Measurements from ENCODE around the gene SEMA3C.

Gene SEMA3C

GRCh38 chr7:80726666-80727065 lies 192.2 kb downstream of the SEMA3C start:
- DNase-seq (ENCODE audit: low read depth in 1 of 2, low spot score in 1 of 2): no peak
- TF ChIP-seq POLR2AphosphoS5 (IDR thresholded peaks at IDR 0.05; ENCODE audit: low read depth): no peak
- TF ChIP-seq, protein P1, sequence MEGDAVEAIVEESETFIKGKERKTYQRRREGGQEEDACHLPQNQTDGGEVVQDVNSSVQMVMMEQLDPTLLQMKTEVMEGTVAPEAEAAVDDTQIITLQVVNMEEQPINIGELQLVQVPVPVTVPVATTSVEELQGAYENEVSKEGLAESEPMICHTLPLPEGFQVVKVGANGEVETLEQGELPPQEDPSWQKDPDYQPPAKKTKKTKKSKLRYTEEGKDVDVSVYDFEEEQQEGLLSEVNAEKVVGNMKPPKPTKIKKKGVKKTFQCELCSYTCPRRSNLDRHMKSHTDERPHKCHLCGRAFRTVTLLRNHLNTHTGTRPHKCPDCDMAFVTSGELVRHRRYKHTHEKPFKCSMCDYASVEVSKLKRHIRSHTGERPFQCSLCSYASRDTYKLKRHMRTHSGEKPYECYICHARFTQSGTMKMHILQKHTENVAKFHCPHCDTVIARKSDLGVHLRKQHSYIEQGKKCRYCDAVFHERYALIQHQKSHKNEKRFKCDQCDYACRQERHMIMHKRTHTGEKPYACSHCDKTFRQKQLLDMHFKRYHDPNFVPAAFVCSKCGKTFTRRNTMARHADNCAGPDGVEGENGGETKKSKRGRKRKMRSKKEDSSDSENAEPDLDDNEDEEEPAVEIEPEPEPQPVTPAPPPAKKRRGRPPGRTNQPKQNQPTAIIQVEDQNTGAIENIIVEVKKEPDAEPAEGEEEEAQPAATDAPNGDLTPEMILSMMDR (IDR thresholded peaks at IDR 0.05; ENCODE audit: insufficient read depth, low read length): no peak
- no peak overlapping the region for H3K4me3 ChIP-seq (replicated peaks; ENCODE audit: insufficient read depth, low read length)
- no peak overlapping the region for H3K27ac ChIP-seq (replicated peaks)
- no peaks in the 10 kb centered on the region for H3K27me3 ChIP-seq (ENCODE audit: insufficient read depth, poor library complexity, severe bottlenecking)

- no peak for DNase-seq (ENCODE audit: low read depth in 1 of 2, low spot score in 1 of 2)
- Histone ChIP-seq H3K4me3 (replicated peaks; ENCODE audit: insufficient read depth, low read length) (no peak overlapping the region), H3K27me3 (ENCODE audit: insufficient read depth, poor library complexity, severe bottlenecking) (no peaks in the 10 kb centered on the region), H3K27ac (replicated peaks) (no peak overlapping the region)
- TF ChIP-seq SPI1 (IDR thresholded peaks at IDR 0.05; ENCODE audit: borderline replicate concordance, low read depth) (no peak), POLR2AphosphoS5 (IDR thresholded peaks at IDR 0.05; ENCODE audit: low read depth) (no peak), GABPA (IDR thresholded peaks at IDR 0.05; ENCODE audit: low read depth) (no peak)
- TF ChIP-seq, protein P2, sequence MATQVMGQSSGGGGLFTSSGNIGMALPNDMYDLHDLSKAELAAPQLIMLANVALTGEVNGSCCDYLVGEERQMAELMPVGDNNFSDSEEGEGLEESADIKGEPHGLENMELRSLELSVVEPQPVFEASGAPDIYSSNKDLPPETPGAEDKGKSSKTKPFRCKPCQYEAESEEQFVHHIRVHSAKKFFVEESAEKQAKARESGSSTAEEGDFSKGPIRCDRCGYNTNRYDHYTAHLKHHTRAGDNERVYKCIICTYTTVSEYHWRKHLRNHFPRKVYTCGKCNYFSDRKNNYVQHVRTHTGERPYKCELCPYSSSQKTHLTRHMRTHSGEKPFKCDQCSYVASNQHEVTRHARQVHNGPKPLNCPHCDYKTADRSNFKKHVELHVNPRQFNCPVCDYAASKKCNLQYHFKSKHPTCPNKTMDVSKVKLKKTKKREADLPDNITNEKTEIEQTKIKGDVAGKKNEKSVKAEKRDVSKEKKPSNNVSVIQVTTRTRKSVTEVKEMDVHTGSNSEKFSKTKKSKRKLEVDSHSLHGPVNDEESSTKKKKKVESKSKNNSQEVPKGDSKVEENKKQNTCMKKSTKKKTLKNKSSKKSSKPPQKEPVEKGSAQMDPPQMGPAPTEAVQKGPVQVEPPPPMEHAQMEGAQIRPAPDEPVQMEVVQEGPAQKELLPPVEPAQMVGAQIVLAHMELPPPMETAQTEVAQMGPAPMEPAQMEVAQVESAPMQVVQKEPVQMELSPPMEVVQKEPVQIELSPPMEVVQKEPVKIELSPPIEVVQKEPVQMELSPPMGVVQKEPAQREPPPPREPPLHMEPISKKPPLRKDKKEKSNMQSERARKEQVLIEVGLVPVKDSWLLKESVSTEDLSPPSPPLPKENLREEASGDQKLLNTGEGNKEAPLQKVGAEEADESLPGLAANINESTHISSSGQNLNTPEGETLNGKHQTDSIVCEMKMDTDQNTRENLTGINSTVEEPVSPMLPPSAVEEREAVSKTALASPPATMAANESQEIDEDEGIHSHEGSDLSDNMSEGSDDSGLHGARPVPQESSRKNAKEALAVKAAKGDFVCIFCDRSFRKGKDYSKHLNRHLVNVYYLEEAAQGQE (IDR thresholded peaks at IDR 0.05; ENCODE audit: insufficient replicate concordance, low read depth): no peak
- TF ChIP-seq, protein P1 (IDR thresholded peaks at IDR 0.05; ENCODE audit: insufficient read depth, low read length): no peak
Measured at GRCh38 chr7:80725181-80725611, 193.7 kb downstream of the SEMA3C start.

GRCh38 chr7:80724249-80724871 lies 194.5 kb downstream of the SEMA3C start:
- no peak overlapping the region for H3K27ac ChIP-seq (replicated peaks)
- no peak for DNase-seq (ENCODE audit: low read depth in 1 of 2, low spot score in 1 of 2)
- TF ChIP-seq GABPA (IDR thresholded peaks at IDR 0.05; ENCODE audit: low read depth): no peak
- TF ChIP-seq, protein P2 (IDR thresholded peaks at IDR 0.05; ENCODE audit: insufficient replicate concordance, low read depth): no peak
- no peak for TF ChIP-seq POLR2AphosphoS5 (IDR thresholded peaks at IDR 0.05; ENCODE audit: low read depth)
- TF ChIP-seq SPI1 (IDR thresholded peaks at IDR 0.05; ENCODE audit: borderline replicate concordance, low read depth): no peak
- TF ChIP-seq, protein P1 (IDR thresholded peaks at IDR 0.05; ENCODE audit: insufficient read depth, low read length): no peak

More at GRCh38 chr7:80724249-80724871, 194.5 kb downstream of the SEMA3C start:
- Histone ChIP-seq H3K4me3 (replicated peaks; ENCODE audit: insufficient read depth, low read length) (no peak overlapping the region), H3K27me3 (ENCODE audit: insufficient read depth, poor library complexity, severe bottlenecking) (no peaks in the 10 kb centered on the region)
